Pancreas (tissue), 10 donors: Measurements from ENCODE around the gene TSSC4. TPM values are rescaled to one million over a fixed set of nuclear protein-coding genes. Genes with fewer than 3 reads are reported as not detected.

Experiments used
- ATAC-seq, 4 donors: fragments of 200-7000 bp; cut with Tn5 transposase; one replicate each; pipeline versions ENCODE4 v1.8.0 to v1.9.1; 2020; ENCODE audit warnings: mild to moderate bottlenecking in 4 of 4, moderate library complexity in 4 of 4
- DNase-seq, 6 donors: peaks; one replicate each; pipeline ENCODE4 v3.0.0-alpha.2; 2020
- FAIRE-seq: peaks from 2 replicates; lab custom pipeline; 2012; peaks lifted over from hg19 to GRCh38; lab: Jason Lieb, UNC
- H3K27ac ChIP-seq, 4 donors: fragments of 200-600 bp; sonication (generic); 1 replicate in 3 of 4; 2 replicates in 1 of 4; pipeline versions ENCODE4 v1.5.0 to v1.8.0; 2020
- H3K27me3 ChIP-seq, 4 donors: fragments of 200-600 bp; one replicate each; pipeline ENCODE4 v1.8.0; 2021
- H3K36me3 ChIP-seq, 3 donors: fragments of 200-600 bp; sonication (generic) in 1 of 3; one replicate each; pipeline versions ENCODE4 v1.5.0 to v1.8.0; 2020 to 2021
- H3K4me1 ChIP-seq, 3 donors: fragments of 200-600 bp; one replicate each; pipeline ENCODE4 v1.8.0; 2021
- H3K4me3 ChIP-seq, 4 donors: fragments of 200-600 bp; sonication (generic) in 2 of 4; one replicate each; pipeline versions ENCODE4 v1.5.0 to v1.8.0; 2020 to 2021
- H3K9me3 ChIP-seq, 4 donors: fragments of 200-600 bp; one replicate each; pipeline ENCODE4 v1.8.0; 2021
- WGBS, 2 donors: extraction: QIAGEN DNeasy Blood & Tissue Kit; methylation state at CpG; one replicate each; pipeline ENCODE4 v1.1.7; 2013; 5-methylcytosine and 5-hydroxymethylcytosine counted together
- intact Hi-C, 3 donors: fragments of 100-400 bp; cut with DNase I; formaldehyde crosslinking; loops; one replicate each; pipeline versions ENCODE4 v1.11.1 to v1.14.2; 2022
- polyA plus RNA-seq, 2 donors: library from polyadenylated mRNA; stranded (reverse); fragments of 200-250 nt; gene quantifications; one replicate each; pipeline ENCODE4 v1.2.3, GENCODE V29; 2013
- total RNA-seq, 6 donors: library from RNA; stranded (reverse); fragmentation: NEBNext Ultra II Directional in 4 of 6; extraction: Animal tissue kit (Norgen Biotek cat#: 25700) in 4 of 6; gene quantifications; one replicate each; pipeline versions ENCODE4 v1.2.1 to v1.2.4, GENCODE V29; 2021 to 2023
- TF ChIP-seq, protein P1 (sequence below), 4 donors: fragments of 200-600 bp; sonication (generic) in 3 of 4; IDR thresholded peaks; one replicate each; pipeline versions ENCODE4 v1.5.0 to v1.8.0; 2021; ENCODE audit warnings: antibody characterized with exemption in 4 of 4
- donor health status: healthy with polysubstance abuse.
- donor health status: DM: no; HTN: no; CAD: no; lungs with moderate emphysema.
- donor health status: DM: no; HTN: no; CAD: no.
- donor health status: control.
- donor health status: control.
- donor health status: Bipolar disorder and iron deficiency.
- donor health status: DM: yes; HTN: yes; CAD: no.
- donor health status: DM: no; HTN: no; CAD: no.
- donor health status: DM: no; HTN: no; CAD: no.
- donor health status: DM: yes; HTN: yes; CAD: no.

The TSSC4 gene
- total and polyA plus RNA-seq, 8 donors = 16.8 to 60.0 (median 22.1) TPM

DNA sequence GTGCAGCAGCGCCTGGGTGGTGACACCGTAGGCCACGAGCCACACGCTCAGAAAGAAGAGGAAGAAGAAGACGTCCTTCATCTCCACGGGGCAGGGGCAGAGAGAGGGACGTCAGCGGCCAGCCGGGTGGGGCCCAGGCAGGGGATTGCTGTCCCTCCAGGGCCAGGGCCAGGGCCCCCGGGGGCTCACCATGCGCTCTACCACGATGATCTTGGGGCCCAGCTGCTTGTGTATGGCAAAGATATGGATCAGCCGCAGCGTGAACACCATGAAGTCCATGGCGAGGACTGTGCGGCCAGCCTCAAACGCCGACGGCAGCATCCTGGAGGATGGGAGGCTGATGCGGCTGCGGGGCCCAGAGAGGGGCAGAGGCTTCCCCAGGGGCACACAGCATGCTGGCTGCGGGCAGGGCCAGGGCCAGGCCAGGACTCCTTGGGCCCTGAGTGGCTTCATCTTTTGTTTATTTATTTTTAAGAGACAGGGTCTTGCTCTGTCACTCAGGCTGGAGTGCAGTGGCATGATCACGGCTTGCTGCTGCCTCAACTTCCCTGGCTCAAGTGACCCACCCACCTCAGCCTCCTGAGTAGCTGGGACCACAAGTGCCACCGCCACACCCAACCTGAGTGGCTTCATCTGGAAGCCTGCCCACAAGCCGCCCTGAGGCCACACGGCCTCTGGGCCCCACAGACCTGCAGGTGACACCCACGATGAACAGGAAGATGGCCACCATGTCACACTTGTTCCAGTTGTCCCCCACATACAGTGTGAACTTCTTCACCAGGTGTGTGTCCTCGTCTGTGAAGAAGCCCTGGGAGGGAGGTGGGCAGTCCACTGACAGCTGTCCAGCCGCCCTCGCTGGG lies 11.1 kb downstream of the TSSC4 start:
- Histone ChIP-seq H3K36me3 (no peaks in the 10 kb centered on the region), H3K27me3 (no peaks in the 10 kb centered on the region), H3K4me1 (no peaks in the 10 kb centered on the region), H3K4me3 (no peak overlapping the region), H3K27ac (no peak overlapping the region), H3K9me3 (no peaks in the 10 kb centered on the region)
- DNase-seq = no peak
- TF ChIP-seq, protein P1, sequence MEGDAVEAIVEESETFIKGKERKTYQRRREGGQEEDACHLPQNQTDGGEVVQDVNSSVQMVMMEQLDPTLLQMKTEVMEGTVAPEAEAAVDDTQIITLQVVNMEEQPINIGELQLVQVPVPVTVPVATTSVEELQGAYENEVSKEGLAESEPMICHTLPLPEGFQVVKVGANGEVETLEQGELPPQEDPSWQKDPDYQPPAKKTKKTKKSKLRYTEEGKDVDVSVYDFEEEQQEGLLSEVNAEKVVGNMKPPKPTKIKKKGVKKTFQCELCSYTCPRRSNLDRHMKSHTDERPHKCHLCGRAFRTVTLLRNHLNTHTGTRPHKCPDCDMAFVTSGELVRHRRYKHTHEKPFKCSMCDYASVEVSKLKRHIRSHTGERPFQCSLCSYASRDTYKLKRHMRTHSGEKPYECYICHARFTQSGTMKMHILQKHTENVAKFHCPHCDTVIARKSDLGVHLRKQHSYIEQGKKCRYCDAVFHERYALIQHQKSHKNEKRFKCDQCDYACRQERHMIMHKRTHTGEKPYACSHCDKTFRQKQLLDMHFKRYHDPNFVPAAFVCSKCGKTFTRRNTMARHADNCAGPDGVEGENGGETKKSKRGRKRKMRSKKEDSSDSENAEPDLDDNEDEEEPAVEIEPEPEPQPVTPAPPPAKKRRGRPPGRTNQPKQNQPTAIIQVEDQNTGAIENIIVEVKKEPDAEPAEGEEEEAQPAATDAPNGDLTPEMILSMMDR (IDR thresholded peaks at IDR 0.05) = no peak
- 62 to 76% methylated on average over 30 of the region's 30 CpGs for WGBS, 2 donors
- no peak for FAIRE-seq
- no peak for ATAC-seq
- intact Hi-C loops = loop anchor here in 2 of 3 donors (2.0 to 10.0 kb wide), 3 partner anchors 89 to 217 kb away; no protein-coding TSS in a partner anchor

DNA sequence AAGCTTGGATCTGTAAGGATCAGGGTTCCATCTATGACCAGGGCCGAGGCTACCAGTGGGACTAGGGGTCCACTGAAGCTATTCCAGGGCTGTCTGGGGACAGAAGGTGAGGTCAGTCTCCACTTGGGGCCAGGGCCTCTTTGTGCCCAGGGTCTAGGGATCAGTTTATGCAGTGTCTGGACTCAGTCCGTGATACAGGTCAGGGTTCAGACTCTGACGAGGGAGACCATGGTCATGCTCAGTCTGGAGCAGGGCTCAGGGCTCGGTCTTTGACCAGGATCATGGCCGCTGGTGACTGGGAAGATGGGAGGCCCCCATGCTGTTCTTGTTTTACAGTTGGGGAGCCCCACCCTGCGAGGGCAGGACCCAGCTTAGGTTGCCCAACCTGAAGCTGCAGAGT lies 11.8 kb downstream of the TSSC4 start:
- H3K27me3 ChIP-seq = no peaks in the 10 kb centered on the region
- H3K4me1 ChIP-seq = no peaks in the 10 kb centered on the region
- no peak overlapping the region for H3K27ac ChIP-seq
- TF ChIP-seq, protein P1 (IDR thresholded peaks at IDR 0.05) = no peak
- no peak for ATAC-seq
- no peak for FAIRE-seq
- H3K4me3 ChIP-seq = no peak overlapping the region
- DNase-seq = no peak
- intact Hi-C loops = loop anchor here in 2 of 3 donors (2.0 to 10.0 kb wide), 3 partner anchors 90 to 218 kb away; no protein-coding TSS in a partner anchor
- no peaks in the 10 kb centered on the region for H3K36me3 ChIP-seq
- H3K9me3 ChIP-seq = no peaks in the 10 kb centered on the region
- 72 to 90% methylated on average over 6 of the region's 6 CpGs for WGBS, 2 donors

DNA sequence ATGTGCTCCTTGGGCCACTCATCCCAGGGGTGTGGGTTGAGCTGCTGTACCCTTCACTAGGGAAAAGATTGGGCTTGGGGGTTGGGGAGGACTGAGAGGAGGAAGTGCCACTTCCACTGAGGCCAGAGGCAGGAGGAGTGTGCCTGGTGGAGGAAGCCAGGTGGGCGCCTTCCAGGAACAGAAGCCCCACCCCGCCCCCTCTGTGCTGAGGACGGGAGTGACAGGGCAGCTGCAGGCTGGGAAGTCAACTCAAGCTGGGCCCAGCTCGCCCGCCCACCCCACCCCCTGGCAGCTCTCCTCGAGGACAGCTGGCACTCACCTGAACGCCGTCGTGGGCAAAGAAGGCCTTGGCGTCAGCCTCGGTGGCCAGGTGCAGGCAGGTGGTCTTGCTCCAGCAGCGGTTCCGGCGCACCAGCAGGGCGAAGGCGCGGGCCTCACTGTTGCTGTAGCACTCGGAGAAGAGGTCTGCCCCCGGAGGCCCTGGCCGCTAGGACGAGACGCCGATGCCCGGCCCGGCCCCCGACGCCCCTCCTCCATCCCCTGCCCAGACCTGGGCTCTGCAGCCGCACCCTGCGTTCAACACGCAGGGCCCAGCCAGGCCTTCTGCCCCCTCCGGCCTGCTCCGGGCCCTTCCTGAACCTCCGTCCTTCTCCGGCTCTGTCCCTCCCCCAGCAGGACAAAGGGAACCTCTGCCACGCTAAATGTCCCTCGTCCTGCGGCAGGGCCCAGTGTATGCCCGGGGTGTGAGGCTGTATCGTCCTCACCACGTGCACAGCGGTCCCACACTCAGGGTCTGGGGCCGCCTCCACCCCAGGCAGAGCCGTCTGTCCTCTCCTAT lies 13.4 kb downstream of the TSSC4 start:
- Histone ChIP-seq H3K9me3 (no peaks in the 10 kb centered on the region), H3K27ac (no peak overlapping the region), H3K36me3 (no peaks in the 10 kb centered on the region), H3K4me3 (no peak overlapping the region), H3K27me3 (no peaks in the 10 kb centered on the region), H3K4me1 (no peaks in the 10 kb centered on the region)
- TF ChIP-seq, protein P1 (IDR thresholded peaks at IDR 0.05) = no peak
- ATAC-seq = no peak
- DNase-seq = peak in 1 of 6 donors; percentile 74
- intact Hi-C loops = loop anchor here in 2 of 3 donors (2.0 to 10.0 kb wide), 3 partner anchors 92 to 219 kb away; no protein-coding TSS in a partner anchor
- WGBS, 2 donors = 71 to 83% methylated on average over 42 to 43 of the region's 43 CpGs
- FAIRE-seq = no peak

DNA sequence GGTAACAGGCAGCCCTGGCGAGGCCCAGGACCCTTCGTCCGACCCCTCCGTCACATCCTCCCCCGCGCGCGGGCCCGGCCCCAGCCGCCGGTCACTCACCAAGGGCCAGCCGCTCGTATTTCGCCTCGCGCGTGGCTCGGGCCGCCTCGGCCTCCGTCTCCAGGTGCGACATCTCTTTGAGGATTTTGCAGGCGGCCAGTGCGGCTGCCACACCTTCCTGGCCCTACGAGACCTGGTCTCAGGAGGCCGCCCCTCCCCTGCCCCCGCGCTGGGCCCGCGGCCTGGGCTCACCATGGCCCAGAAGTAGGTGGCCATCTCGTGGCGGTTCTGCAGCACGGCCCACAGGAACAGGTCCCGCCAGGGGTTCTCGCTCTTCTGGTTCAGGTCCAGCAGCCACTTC lies 14.1 kb downstream of the TSSC4 start:
- no peak for FAIRE-seq
- Histone ChIP-seq H3K27me3 (no peaks in the 10 kb centered on the region), H3K9me3 (no peaks in the 10 kb centered on the region), H3K27ac (no peak overlapping the region), H3K36me3 (no peaks in the 10 kb centered on the region), H3K4me1 (no peaks in the 10 kb centered on the region), H3K4me3 (no peak overlapping the region)
- DNase-seq = no peak
- intact Hi-C loops = loop anchor here in 2 of 3 donors (5.0 to 10.0 kb wide), 3 partner anchors 92 to 220 kb away; no protein-coding TSS in a partner anchor
- WGBS, 2 donors = 73 to 82% methylated on average over 33 to 35 of the region's 35 CpGs
- TF ChIP-seq, protein P1 (IDR thresholded peaks at IDR 0.05) = no peak
- ATAC-seq = no peak
